Stimulated activated CD8-positive, alpha-beta memory T cell treated with anti-CD3 and anti-CD28 coated beads, Interleukin-15, amount 100 ng/mL, for 1 hour (primary cell): ENCODE results near the gene ZBTB47.

Source experiments
- DNase-seq: peaks from one replicate; pipeline ENCODE4 v3.0.0-alpha.2; 2020; ENCODE audit warnings: low read depth

ZBTB47 gene

GRCh38 chr3:42652611-42653302 lies 740 bp upstream of the ZBTB47 start:
- DNase-seq = no peak

- DNase-seq = no peak
Measured at GRCh38 chr3:42653303-42653559, 266 bp upstream of the ZBTB47 start.

- DNase-seq = no peak
Measured at GRCh38 chr3:42654331-42655201, 1.1 kb downstream of the ZBTB47 start.

- no peak for DNase-seq
Measured at GRCh38 chr3:42655331-42655888, 1.9 kb downstream of the ZBTB47 start.

- DNase-seq = no peak
Measured at GRCh38 chr3:42655980-42656679, 2.6 kb downstream of the ZBTB47 start.

- no peak for DNase-seq
Measured at GRCh38 chr3:42656680-42657610, 3.4 kb downstream of the ZBTB47 start.

GRCh38 chr3:42657675-42658074 lies 4.2 kb downstream of the ZBTB47 start:
- DNase-seq = no peak

- DNase-seq = no peak
Measured at GRCh38 chr3:42658091-42658770, 4.7 kb downstream of the ZBTB47 start.

GRCh38 chr3:42658771-42659390 lies 5.4 kb downstream of the ZBTB47 start:
- DNase-seq = no peak

GRCh38 chr3:42659451-42660130 lies 6.1 kb downstream of the ZBTB47 start:
- DNase-seq = no peak

- DNase-seq = no peak
Measured at GRCh38 chr3:42660131-42660715, 6.7 kb downstream of the ZBTB47 start.

GRCh38 chr3:42660898-42661297 lies 7.4 kb downstream of the ZBTB47 start:
- no peak for DNase-seq

GRCh38 chr3:42661593-42662022 lies 8.1 kb downstream of the ZBTB47 start:
- no peak for DNase-seq

- no peak for DNase-seq
Measured at GRCh38 chr3:42662037-42662812, 8.7 kb downstream of the ZBTB47 start.

GRCh38 chr3:42662813-42663535 lies 9.5 kb downstream of the ZBTB47 start:
- no peak for DNase-seq

GRCh38 chr3:42663581-42664437 lies 10.3 kb downstream of the ZBTB47 start:
- DNase-seq = no peak

- no peak for DNase-seq
Measured at GRCh38 chr3:42664438-42664803, 10.9 kb downstream of the ZBTB47 start.
